Measurements from ENCODE around the gene HERC3.

HERC3 gene

DNA sequence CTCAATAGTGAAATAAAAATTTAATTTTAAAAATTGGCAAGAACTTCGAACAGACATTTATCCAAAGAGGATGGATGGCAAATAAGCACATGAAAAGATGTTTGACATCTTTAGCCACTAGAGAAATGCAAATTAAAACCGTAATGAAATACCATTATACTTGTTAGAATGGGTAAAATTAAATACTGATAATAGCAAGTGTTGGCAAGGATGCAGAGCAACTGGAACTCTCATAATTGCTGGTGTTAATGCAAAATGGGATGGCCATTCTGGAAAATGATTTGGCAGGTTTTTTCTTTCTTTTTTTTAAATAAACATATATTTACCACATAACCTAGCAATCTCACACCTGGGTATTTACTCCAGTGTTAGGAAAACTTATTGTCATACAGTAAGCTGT lies 51.7 kb downstream of the HERC3 start:
- no peaks in the 10 kb centered on the region for H3K9me3 ChIP-seq (ENCODE audit: low read length)
- H3K27ac ChIP-seq (ENCODE audit: low read depth, low read length): no peak overlapping the region
- H3K9ac ChIP-seq (ENCODE audit: low read length): no peak overlapping the region
- no peaks in the 10 kb centered on the region for H3K36me3 ChIP-seq (ENCODE audit: insufficient read depth, low read length)
- H3K4me1 ChIP-seq (ENCODE audit: insufficient read depth, low read length): no peaks in the 10 kb centered on the region
- H3K27me3 ChIP-seq (ENCODE audit: control insufficient read depth in 1 of 2, insufficient read depth in 2 of 2, low read length in 2 of 2): no peaks in the 10 kb centered on the region
- H3K4me3 ChIP-seq (ENCODE audit: low read depth in 1 of 2, low read length in 2 of 2): no peak overlapping the region

- no peak overlapping the region for H3K9ac ChIP-seq (ENCODE audit: low read length)
These were observed 53.7 kb downstream of the HERC3 start for GRCh38 chr4:88645994-88646393.

DNA sequence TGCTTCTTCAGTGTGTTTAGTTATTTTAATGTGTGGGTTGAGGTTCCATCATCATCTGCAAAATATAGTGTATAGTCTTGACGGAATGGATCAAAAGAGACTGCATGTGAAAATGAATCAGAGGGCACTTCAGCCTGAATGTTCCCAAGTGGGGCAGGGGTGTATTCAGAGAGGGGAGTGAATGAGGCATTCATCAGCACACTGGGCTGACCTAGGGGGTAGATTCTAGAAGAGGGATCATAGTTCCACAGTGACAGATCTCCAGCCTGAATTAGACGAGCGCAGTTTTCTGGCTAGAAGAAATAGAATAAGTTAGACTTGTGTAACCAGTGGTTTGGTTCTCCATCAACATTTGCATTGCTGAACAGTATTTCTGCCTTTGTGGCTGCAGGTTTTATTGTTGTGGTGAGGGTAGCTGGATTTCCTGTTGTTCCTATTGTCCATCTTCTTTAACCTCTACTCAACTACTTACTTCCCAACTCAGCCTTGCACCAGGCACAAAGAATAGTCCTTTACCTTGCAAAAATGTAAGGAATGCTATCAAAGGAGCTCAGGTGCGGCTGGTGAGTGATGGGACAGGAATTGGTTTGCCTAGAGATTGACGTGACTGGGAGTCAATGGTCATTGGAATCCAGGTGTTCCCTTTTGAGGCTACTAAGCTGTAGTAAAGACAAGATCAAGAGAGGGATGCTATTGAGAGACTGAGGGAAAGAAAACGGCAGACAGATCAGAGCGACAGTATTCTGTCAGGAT lies 54.4 kb downstream of the HERC3 start:
- H3K27me3 ChIP-seq (ENCODE audit: control insufficient read depth in 1 of 2, insufficient read depth in 2 of 2, low read length in 2 of 2): no peaks in the 10 kb centered on the region
- H3K27ac ChIP-seq (ENCODE audit: low read depth, low read length): no peak overlapping the region
- no peaks in the 10 kb centered on the region for H3K9me3 ChIP-seq (ENCODE audit: low read length)
- H3K36me3 ChIP-seq (ENCODE audit: insufficient read depth, low read length): no peaks in the 10 kb centered on the region
- H3K4me3 ChIP-seq (ENCODE audit: low read depth in 1 of 2, low read length in 2 of 2): no peak overlapping the region
- H3K4me1 ChIP-seq (ENCODE audit: insufficient read depth, low read length): no peaks in the 10 kb centered on the region
- H3K9ac ChIP-seq (ENCODE audit: low read length): no peak overlapping the region

More at GRCh38 chr4:88645994-88646393, 53.7 kb downstream of the HERC3 start:
- Histone ChIP-seq H3K4me3 (ENCODE audit: low read depth in 1 of 2, low read length in 2 of 2) (no peak overlapping the region), H3K9me3 (ENCODE audit: low read length) (no peaks in the 10 kb centered on the region), H3K36me3 (ENCODE audit: insufficient read depth, low read length) (no peaks in the 10 kb centered on the region), H3K27ac (ENCODE audit: low read depth, low read length) (no peak overlapping the region), H3K4me1 (ENCODE audit: insufficient read depth, low read length) (no peaks in the 10 kb centered on the region), H3K27me3 (ENCODE audit: control insufficient read depth in 1 of 2, insufficient read depth in 2 of 2, low read length in 2 of 2) (no peaks in the 10 kb centered on the region)

DNA sequence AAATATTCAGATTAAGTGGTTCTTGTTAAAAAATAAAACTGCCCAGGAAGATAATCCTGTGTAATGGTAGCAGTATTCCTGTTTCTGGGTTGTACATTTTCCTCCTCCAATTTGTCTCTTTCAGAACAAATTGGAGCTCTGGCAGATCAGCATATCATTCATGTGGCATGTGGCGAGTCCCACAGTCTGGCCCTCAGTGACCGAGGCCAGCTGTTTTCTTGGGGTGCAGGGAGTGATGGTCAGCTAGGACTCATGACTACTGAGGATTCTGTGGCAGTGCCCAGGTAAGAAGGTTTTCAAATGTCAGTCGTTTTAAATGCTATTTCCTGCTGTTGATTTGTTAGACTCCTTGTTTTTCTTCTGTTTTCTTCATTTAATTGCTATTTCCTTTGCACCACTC lies 57.4 kb downstream of the HERC3 start:
- Histone ChIP-seq H3K4me3 (ENCODE audit: low read depth in 1 of 2, low read length in 2 of 2) (no peak overlapping the region), H3K27ac (ENCODE audit: low read depth, low read length) (no peak overlapping the region), H3K27me3 (ENCODE audit: control insufficient read depth in 1 of 2, insufficient read depth in 2 of 2, low read length in 2 of 2) (no peaks in the 10 kb centered on the region), H3K36me3 (ENCODE audit: insufficient read depth, low read length) (peaks cover under 1% of the 10 kb centered on the region), H3K4me1 (ENCODE audit: insufficient read depth, low read length) (no peaks in the 10 kb centered on the region), H3K9ac (ENCODE audit: low read length) (no peak overlapping the region), H3K9me3 (ENCODE audit: low read length) (no peaks in the 10 kb centered on the region)

DNA sequence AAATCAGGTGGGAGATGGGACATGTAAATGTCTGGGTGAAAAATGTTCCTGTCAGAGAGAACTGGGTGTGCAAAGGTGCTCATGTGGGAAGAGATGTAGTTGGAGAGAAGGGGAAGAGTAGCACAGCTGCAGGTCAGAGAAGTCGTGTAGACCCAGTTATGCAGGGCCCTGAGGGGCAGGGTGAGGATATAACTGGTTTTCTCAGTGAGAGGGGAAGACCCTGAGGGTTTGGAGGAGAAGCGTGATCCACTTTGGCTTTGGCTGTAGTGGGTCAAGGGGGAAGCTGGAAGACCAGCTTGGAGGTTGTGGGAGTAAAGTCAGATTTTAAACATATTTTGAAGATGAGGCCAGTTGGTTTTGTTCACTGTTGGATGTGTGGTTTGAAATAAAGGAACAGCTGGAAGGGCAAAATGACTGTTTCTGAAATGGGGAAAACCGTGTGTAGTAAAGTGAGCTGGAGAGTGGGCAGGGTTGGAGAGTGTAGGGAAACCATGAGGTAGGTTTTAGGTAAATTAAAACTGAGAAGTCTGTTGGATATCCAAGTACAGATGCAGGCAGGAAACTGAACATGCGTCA lies 61.2 kb downstream of the HERC3 start:
- no peak overlapping the region for H3K9ac ChIP-seq (ENCODE audit: low read length)
- peaks cover 9% of the 10 kb centered on the region for H3K36me3 ChIP-seq (ENCODE audit: insufficient read depth, low read length)
- H3K4me1 ChIP-seq (ENCODE audit: insufficient read depth, low read length): no peaks in the 10 kb centered on the region
- no peak overlapping the region for H3K27ac ChIP-seq (ENCODE audit: low read depth, low read length)
- H3K9me3 ChIP-seq (ENCODE audit: low read length): no peaks in the 10 kb centered on the region
- H3K4me3 ChIP-seq (ENCODE audit: low read depth in 1 of 2, low read length in 2 of 2): no peak overlapping the region
- no peaks in the 10 kb centered on the region for H3K27me3 ChIP-seq (ENCODE audit: control insufficient read depth in 1 of 2, insufficient read depth in 2 of 2, low read length in 2 of 2)

- H3K4me1 ChIP-seq (ENCODE audit: insufficient read depth, low read length): peaks cover 9% of the 10 kb centered on the region
- no peak overlapping the region for H3K4me3 ChIP-seq (ENCODE audit: low read depth in 1 of 2, low read length in 2 of 2)
- peaks cover 9% of the 10 kb centered on the region for H3K36me3 ChIP-seq (ENCODE audit: insufficient read depth, low read length)
- H3K27me3 ChIP-seq (ENCODE audit: control insufficient read depth in 1 of 2, insufficient read depth in 2 of 2, low read length in 2 of 2): no peaks in the 10 kb centered on the region
- H3K9me3 ChIP-seq (ENCODE audit: low read length): no peaks in the 10 kb centered on the region
- H3K9ac ChIP-seq (ENCODE audit: low read length): no peak overlapping the region
- H3K27ac ChIP-seq (ENCODE audit: low read depth, low read length): no peak overlapping the region
These were observed 62.9 kb downstream of the HERC3 start for GRCh38 chr4:88655226-88655625.

- no peak overlapping the region for H3K4me3 ChIP-seq (ENCODE audit: low read depth in 1 of 2, low read length in 2 of 2)
- H3K36me3 ChIP-seq (ENCODE audit: insufficient read depth, low read length): peaks cover 9% of the 10 kb centered on the region
- H3K9ac ChIP-seq (ENCODE audit: low read length): no peak overlapping the region
- no peaks in the 10 kb centered on the region for H3K9me3 ChIP-seq (ENCODE audit: low read length)
- H3K27ac ChIP-seq (ENCODE audit: low read depth, low read length): no peak overlapping the region
- H3K4me1 ChIP-seq (ENCODE audit: insufficient read depth, low read length): peaks cover 9% of the 10 kb centered on the region
- H3K27me3 ChIP-seq (ENCODE audit: control insufficient read depth in 1 of 2, insufficient read depth in 2 of 2, low read length in 2 of 2): no peaks in the 10 kb centered on the region
These were observed 67.0 kb downstream of the HERC3 start for GRCh38 chr4:88659055-88659889.

GRCh38 chr4:88659890-88660208 lies 67.6 kb downstream of the HERC3 start:
- Histone ChIP-seq H3K36me3 (ENCODE audit: insufficient read depth, low read length) (peaks cover 7% of the 10 kb centered on the region), H3K4me3 (ENCODE audit: low read depth in 1 of 2, low read length in 2 of 2) (no peak overlapping the region), H3K27me3 (ENCODE audit: control insufficient read depth in 1 of 2, insufficient read depth in 2 of 2, low read length in 2 of 2) (no peaks in the 10 kb centered on the region), H3K4me1 (ENCODE audit: insufficient read depth, low read length) (peaks cover 9% of the 10 kb centered on the region), H3K27ac (ENCODE audit: low read depth, low read length) (no peak overlapping the region), H3K9ac (ENCODE audit: low read length) (no peak overlapping the region), H3K9me3 (ENCODE audit: low read length) (no peaks in the 10 kb centered on the region)

- H3K4me3 ChIP-seq (ENCODE audit: low read depth in 1 of 2, low read length in 2 of 2): no peak overlapping the region
- H3K27ac ChIP-seq (ENCODE audit: low read depth, low read length): no peak overlapping the region
- no peaks in the 10 kb centered on the region for H3K36me3 ChIP-seq (ENCODE audit: insufficient read depth, low read length)
- H3K4me1 ChIP-seq (ENCODE audit: insufficient read depth, low read length): peaks cover 9% of the 10 kb centered on the region
- no peaks in the 10 kb centered on the region for H3K27me3 ChIP-seq (ENCODE audit: control insufficient read depth in 1 of 2, insufficient read depth in 2 of 2, low read length in 2 of 2)
- H3K9me3 ChIP-seq (ENCODE audit: low read length): no peaks in the 10 kb centered on the region
- no peak overlapping the region for H3K9ac ChIP-seq (ENCODE audit: low read length)
These were observed 68.4 kb downstream of the HERC3 start for GRCh38 chr4:88660446-88661294.

- Histone ChIP-seq H3K9me3 (ENCODE audit: low read length) (no peaks in the 10 kb centered on the region), H3K27me3 (ENCODE audit: control insufficient read depth in 1 of 2, insufficient read depth in 2 of 2, low read length in 2 of 2) (no peaks in the 10 kb centered on the region), H3K36me3 (ENCODE audit: insufficient read depth, low read length) (no peaks in the 10 kb centered on the region), H3K4me1 (ENCODE audit: insufficient read depth, low read length) (peaks cover 9% of the 10 kb centered on the region), H3K4me3 (ENCODE audit: low read depth in 1 of 2, low read length in 2 of 2) (no peak overlapping the region), H3K9ac (ENCODE audit: low read length) (no peak overlapping the region), H3K27ac (ENCODE audit: low read depth, low read length) (no peak overlapping the region)
These were observed 69.5 kb downstream of the HERC3 start for GRCh38 chr4:88661739-88662138.

DNA sequence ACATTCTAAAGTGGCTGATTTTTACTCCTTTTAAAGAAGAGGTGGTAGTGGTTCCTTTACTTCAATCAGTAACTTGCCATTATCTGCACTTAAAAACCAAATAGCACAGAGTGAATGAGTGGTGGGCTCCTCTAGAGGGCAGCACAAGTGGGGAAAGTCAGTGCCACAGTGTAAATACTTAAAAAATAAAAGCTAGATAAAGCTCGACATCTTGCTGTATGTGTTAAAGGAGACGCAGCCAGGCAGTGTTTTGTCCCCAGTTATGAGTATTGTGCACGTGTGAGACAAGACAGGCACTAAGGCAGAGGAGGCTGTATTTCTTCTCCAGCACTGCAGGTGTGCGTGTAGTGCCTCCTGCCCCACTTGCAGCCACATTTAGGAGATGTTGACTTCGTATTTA lies 80.7 kb downstream of the HERC3 start:
- no peaks in the 10 kb centered on the region for H3K27me3 ChIP-seq (ENCODE audit: control insufficient read depth in 1 of 2, insufficient read depth in 2 of 2, low read length in 2 of 2)
- no peak overlapping the region for H3K27ac ChIP-seq (ENCODE audit: low read depth, low read length)
- no peak overlapping the region for H3K4me3 ChIP-seq (ENCODE audit: low read depth in 1 of 2, low read length in 2 of 2)
- no peaks in the 10 kb centered on the region for H3K9me3 ChIP-seq (ENCODE audit: low read length)
- peaks cover 27% of the 10 kb centered on the region for H3K36me3 ChIP-seq (ENCODE audit: insufficient read depth, low read length)
- H3K4me1 ChIP-seq (ENCODE audit: insufficient read depth, low read length): no peaks in the 10 kb centered on the region
- H3K9ac ChIP-seq (ENCODE audit: low read length): no peak overlapping the region

All from muscle layer of colon (tissue), 2 donors.